Sigmoid colon (tissue), 4 donors: Measurements from ENCODE around the gene RD3L.

ENCODE experiments used
- CTCF ChIP-seq, 4 experiments: fragments of 450-650 bp in 3 of 4; fragments of 200-600 bp in 1 of 4; IDR thresholded peaks; one replicate each; pipeline ENCODE4 v1.5.1; 2016 to 2019; ENCODE audit warnings: antibody characterized with exemption in 4 of 4, mild to moderate bottlenecking in 3 of 4, moderate library complexity in 2 of 4
- EP300 ChIP-seq, 4 donors: sonication (generic); formaldehyde crosslinking; IDR thresholded peaks; one replicate each; pipeline ENCODE4 v1.6.1; 2017; ENCODE audit warnings: antibody characterized with exemption in 4 of 4

GRCh38 chr14:103989964-103990363, 47.6 kb upstream of the RD3L start:
- TF ChIP-seq CTCF (IDR thresholded peaks at IDR 0.05) (no peak), EP300 (IDR thresholded peaks at IDR 0.05) (no peak)
